Neuronal stem cell (in vitro differentiated cells): ENCODE measurements around the gene RAB44.

ENCODE experiments used
- DNase-seq: peaks from one replicate; pipeline ENCODE4 v3.0.0-alpha.2; 2013; ENCODE audit warnings: low spot score
- H2AFZ ChIP-seq: one replicate; pipeline ENCODE4 v1.6.1; 2013; ENCODE audit warnings: mild to moderate bottlenecking, low read length, inconsistent platforms
- H2AK5ac ChIP-seq: 2 replicates; pipeline ENCODE4 v1.6.1; 2013; ENCODE audit warnings: low read depth, mild to moderate bottlenecking, inconsistent platforms, low read length, moderate library complexity, mixed read lengths
- H2BK120ac ChIP-seq: 2 replicates; pipeline ENCODE4 v1.6.1; 2013; ENCODE audit warnings: low read depth, mild to moderate bottlenecking, inconsistent platforms, low read length, moderate library complexity, mixed read lengths
- H2BK12ac ChIP-seq: one replicate; pipeline ENCODE4 v1.6.1; 2013; ENCODE audit warnings: low read length, inconsistent platforms
- H2BK15ac ChIP-seq: 2 replicates; pipeline ENCODE4 v1.6.1; 2013; ENCODE audit warnings: mild to moderate bottlenecking, low read length, inconsistent platforms, mixed read lengths
- H2BK5ac ChIP-seq: one replicate; pipeline ENCODE4 v1.6.1; 2013; ENCODE audit warnings: inconsistent platforms, mild to moderate bottlenecking, low read length, moderate library complexity
- H3K14ac ChIP-seq: one replicate; pipeline ENCODE4 v1.6.1; 2013; ENCODE audit warnings: low read length, inconsistent platforms
- H3K18ac ChIP-seq: 2 replicates; pipeline ENCODE4 v1.6.1; 2013; ENCODE audit warnings: low read length, inconsistent platforms
- H3K23ac ChIP-seq: 2 replicates; pipeline ENCODE4 v1.6.1; 2013; ENCODE audit warnings: low read depth, mild to moderate bottlenecking, mixed read lengths, low read length, inconsistent platforms; ENCODE audit not compliant: poor library complexity
- H3K27ac ChIP-seq: replicated peaks from 3 replicates; pipeline ENCODE4 v1.5.1; 2013; ENCODE audit warnings: low read length, inconsistent platforms
- H3K27me3 ChIP-seq, 3 experiments: 2 replicates each; pipeline ENCODE4 v1.6.1; 2013; ENCODE audit warnings: low read length in 3 of 3, mild to moderate bottlenecking in 2 of 3, inconsistent platforms in 1 of 3, low read depth in 1 of 3, mixed read lengths in 1 of 3, moderate library complexity in 1 of 3; ENCODE audit not compliant: control insufficient read depth in 3 of 3, insufficient read depth in 3 of 3
- H3K36me3 ChIP-seq, 2 donors: replicated peaks in 1 of 2; 2 replicates each; pipeline ENCODE4 v1.6.1; 2013; ENCODE audit warnings: low read length in 2 of 2; ENCODE audit not compliant: control insufficient read depth in 2 of 2, insufficient read depth in 2 of 2
- H3K4ac ChIP-seq: 2 replicates; pipeline ENCODE4 v1.6.1; 2013; ENCODE audit warnings: inconsistent platforms, mild to moderate bottlenecking, low read length, moderate library complexity
- H3K4me1 ChIP-seq, 2 donors: 1 replicate in 1 of 2; 2 replicates in 1 of 2; pipeline ENCODE4 v1.6.1; 2013; ENCODE audit warnings: low read length in 2 of 2, low read depth in 1 of 2; ENCODE audit not compliant: control insufficient read depth in 2 of 2, insufficient read depth in 1 of 2
- H3K4me2 ChIP-seq: one replicate; pipeline ENCODE4 v1.6.1; 2013; ENCODE audit warnings: mild to moderate bottlenecking, low read length, inconsistent platforms; ENCODE audit not compliant: insufficient read depth, poor library complexity, severe bottlenecking
- H3K4me3 ChIP-seq, 2 donors: 2 replicates each; pipeline ENCODE4 v1.5.1; 2013; ENCODE audit warnings: low read length in 2 of 2, mild to moderate bottlenecking in 2 of 2, inconsistent platforms in 1 of 2, moderate library complexity in 1 of 2
- H3K79me1 ChIP-seq: one replicate; pipeline ENCODE4 v1.6.1; 2013; ENCODE audit warnings: low read depth, mild to moderate bottlenecking, inconsistent platforms, low read length, moderate library complexity
- H3K9ac ChIP-seq: one replicate; pipeline ENCODE4 v1.6.1; 2013; ENCODE audit warnings: mild to moderate bottlenecking, low read depth, low read length, inconsistent platforms; ENCODE audit not compliant: poor library complexity
- H3K9me3 ChIP-seq, 2 donors: replicated peaks in 1 of 2; 2 replicates each; pipeline versions ENCODE3 to v1.6.1; 2013; ENCODE audit warnings: low read length in 2 of 2, mild to moderate bottlenecking in 2 of 2, inconsistent platforms in 1 of 2, low read depth in 1 of 2, mixed read lengths in 1 of 2, moderate library complexity in 1 of 2; ENCODE audit not compliant: control insufficient read depth in 2 of 2, insufficient read depth in 1 of 2
- H4K8ac ChIP-seq: one replicate; pipeline ENCODE4 v1.6.1; 2013; ENCODE audit warnings: low read depth, mild to moderate bottlenecking, inconsistent platforms, low read length, moderate library complexity
- H4K91ac ChIP-seq: one replicate; pipeline ENCODE4 v1.6.1; 2013; ENCODE audit warnings: low read length, low read depth, mild to moderate bottlenecking, inconsistent platforms; ENCODE audit not compliant: poor library complexity
- WGBS, 2 donors: extraction: QIAGEN DNeasy Blood & Tissue Kit; methylation state at CpG; one replicate each; pipeline ENCODE4 v1.1.7; 2013; ENCODE audit warnings: missing lambda C conversion rate in 2 of 2, mixed read lengths in 1 of 2; ENCODE audit not compliant: insufficient read length in 2 of 2, insufficient replicate concordance in 1 of 2; ENCODE audit errors: extremely low coverage in 2 of 2; 5-methylcytosine and 5-hydroxymethylcytosine counted together

RAB44 gene

DNA sequence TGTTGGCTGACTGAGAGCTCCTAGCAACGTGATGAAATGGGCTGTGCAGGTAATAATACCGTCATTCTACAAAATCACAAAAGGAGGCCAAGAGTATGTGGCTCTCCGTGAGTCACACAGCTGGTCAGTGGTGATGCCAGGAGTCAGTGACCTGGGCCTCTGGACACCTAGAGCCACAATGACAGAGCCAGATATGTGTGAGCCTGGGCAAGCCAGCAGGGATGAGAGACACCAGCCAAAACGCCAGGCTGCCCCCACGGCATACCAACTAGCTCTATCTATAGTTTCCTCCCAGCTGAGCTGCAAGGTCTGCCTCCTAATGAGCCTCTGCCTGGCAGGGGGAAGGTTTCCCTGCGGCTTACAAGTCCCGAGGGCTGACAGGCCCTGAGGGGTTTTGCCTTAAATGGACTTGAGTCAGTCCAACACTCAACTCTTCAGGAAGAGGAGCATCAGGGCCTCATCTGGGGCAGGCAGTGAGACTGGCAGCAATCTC lies 71.6 kb downstream of the RAB44 start:
- peak overlapping the region; percentile 12 for H3K23ac ChIP-seq
- no peak overlapping the region for H3K4ac ChIP-seq
- H3K4me3 ChIP-seq = no peak overlapping the region
- H2BK120ac ChIP-seq = no peak overlapping the region
- H3K9ac ChIP-seq = peak overlapping the region; percentile 21
- no peaks in the 10 kb centered on the region for H3K9me3 ChIP-seq
- no peak overlapping the region for H4K8ac ChIP-seq
- peaks cover 0 to 4% (median 0%) of the 10 kb centered on the region in 3 experiments for H3K27me3 ChIP-seq
- H3K18ac ChIP-seq = peak overlapping the region; percentile 69
- H3K14ac ChIP-seq = no peak overlapping the region
- H3K79me1 ChIP-seq = no peaks in the 10 kb centered on the region
- peak overlapping the region; percentile 37 for H2AFZ ChIP-seq
- H4K91ac ChIP-seq = no peak overlapping the region
- no CpG with 5 or more reads among the region's 7 CpGs for WGBS, 2 donors
- no peak overlapping the region for H2BK15ac ChIP-seq
- H2BK12ac ChIP-seq = no peak overlapping the region
- peaks cover 25 to 30% of the 10 kb centered on the region in 2 donors for H3K4me1 ChIP-seq
- H3K4me2 ChIP-seq = no peak overlapping the region
- H2AK5ac ChIP-seq = no peak overlapping the region
- no peak overlapping the region for H2BK5ac ChIP-seq
- DNase-seq = no peak
- no peaks in the 10 kb centered on the region for H3K36me3 ChIP-seq
- H3K27ac ChIP-seq = no peak overlapping the region

DNA sequence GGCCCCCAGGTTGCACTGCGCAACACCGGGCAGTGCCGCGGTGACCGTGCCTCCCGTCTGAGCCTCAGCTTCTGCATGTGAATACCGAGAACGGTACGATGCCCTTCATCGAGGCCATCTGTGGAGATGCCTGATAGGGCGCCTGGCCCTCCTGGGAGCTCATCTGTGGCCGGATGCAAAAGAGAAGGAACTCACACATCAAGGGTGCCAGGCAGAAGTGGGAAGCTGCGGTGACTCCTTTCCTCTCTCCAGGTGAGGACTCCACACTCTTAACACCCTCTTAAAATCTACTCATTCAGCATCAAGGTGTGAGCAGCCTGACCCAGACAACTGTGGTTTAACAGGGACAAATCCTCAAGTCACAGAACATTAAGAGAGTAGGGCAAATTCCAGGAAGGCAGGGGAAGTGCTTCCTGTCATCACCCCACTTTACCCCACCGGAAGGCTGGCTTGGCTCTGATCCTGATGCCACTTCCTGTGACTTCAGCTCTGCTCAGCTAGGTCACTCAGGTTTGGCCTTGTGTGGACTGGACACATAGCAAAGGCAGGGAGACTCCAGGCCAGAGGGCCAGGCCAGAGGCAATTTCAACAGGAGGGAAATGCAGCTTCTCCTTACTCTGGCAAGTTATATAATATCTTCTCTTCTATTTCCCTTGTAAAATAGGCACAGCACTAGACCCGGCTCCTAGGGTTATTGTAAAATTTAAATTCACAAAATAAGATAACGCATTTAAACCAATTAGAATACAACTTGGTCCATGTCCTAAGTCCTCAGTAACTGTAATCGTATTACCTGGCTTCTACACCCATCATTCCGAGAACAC lies 72.3 kb downstream of the RAB44 start:
- Histone ChIP-seq H3K9ac (peak overlapping the region; percentile 21), H4K91ac (no peak overlapping the region), H3K27ac (no peak overlapping the region), H2BK12ac (no peak overlapping the region), H3K4me3 (no peak overlapping the region), H3K4ac (no peak overlapping the region), H4K8ac (no peak overlapping the region), H2BK15ac (no peak overlapping the region), H2AK5ac (no peak overlapping the region), H3K18ac (peak overlapping the region; percentile 69), H2BK5ac (no peak overlapping the region), H3K23ac (peak overlapping the region; percentile 12), H3K14ac (no peak overlapping the region), H3K36me3 (no peaks in the 10 kb centered on the region), H3K4me2 (no peak overlapping the region), H2AFZ (peak overlapping the region; percentile 37), H3K9me3 (no peaks in the 10 kb centered on the region), H2BK120ac (no peak overlapping the region), H3K27me3 (peaks cover 0 to 2% (median 0%) of the 10 kb centered on the region in 3 experiments), H3K79me1 (no peaks in the 10 kb centered on the region), H3K4me1 (peaks cover 25 to 30% of the 10 kb centered on the region in 2 donors)
- no CpG with 5 or more reads among the region's 18 CpGs for WGBS, 2 donors
- no peak for DNase-seq

DNA sequence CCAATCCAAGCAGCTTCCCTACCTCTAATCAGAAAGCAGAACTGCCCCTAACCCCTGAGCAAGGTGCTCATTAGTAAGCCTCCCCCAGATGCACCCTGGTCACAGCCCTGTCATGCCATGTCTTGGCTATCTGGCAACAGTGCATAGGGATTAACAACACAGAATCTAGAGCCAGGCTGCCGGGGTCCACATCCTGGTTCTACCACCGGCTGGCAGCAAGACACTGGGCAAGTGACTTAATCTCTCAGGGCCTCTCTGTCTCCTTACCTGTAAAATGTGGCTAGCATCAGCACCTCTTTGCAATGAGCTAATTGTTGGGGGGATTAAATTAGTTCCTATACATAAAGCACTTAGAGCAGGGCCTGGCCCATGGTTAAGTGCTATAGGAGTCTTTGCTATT lies 73.5 kb downstream of the RAB44 start:
- Histone ChIP-seq H3K4me1 (peaks cover 14 to 21% of the 10 kb centered on the region in 2 donors), H3K9me3 (no peaks in the 10 kb centered on the region), H3K27me3 (peaks cover 0 to 6% (median under 1%) of the 10 kb centered on the region in 3 experiments), H2BK120ac (no peak overlapping the region), H3K27ac (no peak overlapping the region), H3K36me3 (no peaks in the 10 kb centered on the region), H2BK15ac (no peak overlapping the region), H3K23ac (no peak overlapping the region), H3K4me3 (no peak overlapping the region), H3K9ac (no peak overlapping the region), H3K4ac (no peak overlapping the region), H2AK5ac (no peak overlapping the region), H4K8ac (no peak overlapping the region), H3K18ac (no peak overlapping the region), H3K14ac (no peak overlapping the region), H2AFZ (no peak overlapping the region), H2BK12ac (no peak overlapping the region), H3K79me1 (no peaks in the 10 kb centered on the region), H4K91ac (no peak overlapping the region), H3K4me2 (no peak overlapping the region), H2BK5ac (no peak overlapping the region)
- no CpG with 5 or more reads among the region's 2 CpGs for WGBS, 2 donors
- DNase-seq = no peak

DNA sequence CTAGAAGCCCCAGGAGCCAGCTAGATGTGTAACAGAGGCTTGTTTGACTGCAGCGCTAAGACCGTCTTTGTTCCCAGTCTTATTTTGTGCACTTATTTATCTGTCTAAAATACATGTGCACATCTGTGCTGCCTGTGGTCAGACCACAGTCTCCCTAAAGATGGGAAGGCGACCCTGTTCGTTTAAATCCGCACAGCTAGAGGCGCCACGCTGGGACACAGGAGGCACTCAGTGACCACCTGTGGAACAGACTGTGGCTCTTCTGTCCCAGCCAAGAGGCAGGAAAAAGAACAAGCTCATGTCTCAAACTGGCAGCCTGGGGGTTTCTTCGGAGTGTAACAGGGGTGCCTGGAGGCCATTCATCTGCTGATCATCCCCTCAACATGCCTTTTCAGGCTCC lies 74.8 kb downstream of the RAB44 start:
- Histone ChIP-seq H3K4ac (no peak overlapping the region), H2BK12ac (no peak overlapping the region), H3K4me1 (peaks cover 21 to 28% of the 10 kb centered on the region in 2 donors), H3K36me3 (no peaks in the 10 kb centered on the region), H2BK15ac (no peak overlapping the region), H4K8ac (no peak overlapping the region), H4K91ac (no peak overlapping the region), H3K4me3 (no peak overlapping the region), H3K27me3 (peaks cover 0 to 8% (median 6%) of the 10 kb centered on the region in 3 experiments), H3K18ac (no peak overlapping the region), H2BK5ac (no peak overlapping the region), H3K14ac (no peak overlapping the region), H3K4me2 (no peak overlapping the region), H3K27ac (no peak overlapping the region), H2AFZ (peak overlapping the region; percentile 80), H3K9ac (no peak overlapping the region), H2AK5ac (no peak overlapping the region), H2BK120ac (no peak overlapping the region), H3K9me3 (no peaks in the 10 kb centered on the region), H3K23ac (no peak overlapping the region), H3K79me1 (no peaks in the 10 kb centered on the region)
- WGBS, 2 donors = no CpG with 5 or more reads among the region's 8 CpGs
- no peak for DNase-seq
